CD4-positive, alpha-beta T cell treated with Interleukin-21 for 1 hour (primary cell): ENCODE measurements around the gene YARS1.
A peak's percentile ranks its signal among the peaks of the same experiment; 100 is the strongest.

Source experiments
- DNase-seq: peaks from one replicate; pipeline ENCODE4 v3.0.0-alpha.2; 2020

The YARS1 gene

DNA sequence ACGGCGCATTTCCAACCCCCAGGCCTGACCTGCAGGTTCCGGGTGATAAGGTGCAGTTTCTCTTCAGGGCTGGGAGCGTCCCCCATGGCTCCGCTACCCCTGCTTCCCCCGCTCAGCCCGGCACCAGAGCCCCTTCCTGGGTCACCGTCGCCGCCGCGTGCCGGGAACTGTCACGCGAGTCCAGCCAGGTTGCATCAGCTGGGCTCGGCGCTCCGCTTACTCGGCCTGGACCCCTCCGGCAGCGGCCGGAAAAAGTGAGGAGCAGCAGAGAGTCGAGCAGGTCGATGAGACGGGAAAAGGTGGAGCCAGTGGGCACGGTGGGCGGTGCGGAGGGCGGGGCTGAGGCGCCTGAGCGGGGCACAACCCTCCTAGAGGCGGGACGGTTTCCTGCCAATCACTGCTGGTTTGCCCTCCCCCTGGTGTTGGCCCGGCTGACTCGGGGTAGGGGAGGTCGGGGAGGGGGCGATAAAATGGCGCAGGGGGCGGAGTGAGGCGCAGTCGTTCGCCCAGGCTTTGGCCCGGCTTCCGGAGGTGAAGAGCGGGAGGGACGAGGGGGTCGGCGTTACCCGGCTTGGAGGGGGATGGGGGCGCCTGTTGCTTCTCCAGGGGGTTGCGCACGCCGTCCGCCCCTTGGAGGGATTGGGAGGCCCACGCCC lies at the start of gene YARS1, which contains the start of gene S100PBP:
Gene YARS1, minus strand, starts transcription at position 200 of the 656 bp plus-strand sequence. Its CDS starts 114 bp downstream, at position 86.
Gene S100PBP, plus strand, starts transcription at position 495 of the 656 bp plus-strand sequence. CDS start 8,447 bp downstream, outside the sequence.
- peak; percentile 99 for DNase-seq

GRCh38 chr1:32865639-32866405 lies 48.7 kb upstream of the YARS1 start:
- no peak for DNase-seq

DNA sequence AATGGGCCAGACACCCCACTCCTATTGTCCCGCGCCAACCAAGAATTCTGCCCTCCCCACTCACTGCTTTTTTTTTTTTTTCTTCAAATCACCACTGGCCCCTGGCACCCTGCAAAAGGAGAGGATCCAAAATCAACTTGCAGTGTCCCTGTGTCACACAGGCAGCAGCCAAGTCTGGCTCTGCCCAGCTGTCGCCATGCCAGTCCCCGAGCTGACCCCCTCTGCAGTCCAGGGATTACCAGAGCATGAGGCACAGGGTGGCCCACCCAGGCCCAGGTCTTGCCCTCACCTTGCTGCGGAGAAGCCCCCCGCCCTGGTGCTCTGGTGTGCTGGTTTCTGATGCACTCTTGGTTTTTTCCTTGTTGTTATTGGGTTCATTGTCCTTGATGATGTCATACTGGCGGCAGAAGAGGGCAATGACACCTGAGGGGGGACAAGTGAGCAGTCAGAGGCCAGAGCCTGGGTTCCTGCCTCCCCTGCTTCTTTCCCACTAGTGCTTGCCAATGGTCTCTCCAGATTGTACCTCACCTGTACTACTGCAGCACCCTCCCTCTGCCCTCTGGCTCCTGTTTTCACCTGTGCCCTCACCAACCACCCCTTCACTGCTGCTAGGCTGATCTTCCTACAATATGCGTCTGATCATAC lies 47.3 kb upstream of the YARS1 start:
- no peak for DNase-seq

GRCh38 chr1:32863881-32864245 lies 46.7 kb upstream of the YARS1 start:
- DNase-seq: no peak

DNA sequence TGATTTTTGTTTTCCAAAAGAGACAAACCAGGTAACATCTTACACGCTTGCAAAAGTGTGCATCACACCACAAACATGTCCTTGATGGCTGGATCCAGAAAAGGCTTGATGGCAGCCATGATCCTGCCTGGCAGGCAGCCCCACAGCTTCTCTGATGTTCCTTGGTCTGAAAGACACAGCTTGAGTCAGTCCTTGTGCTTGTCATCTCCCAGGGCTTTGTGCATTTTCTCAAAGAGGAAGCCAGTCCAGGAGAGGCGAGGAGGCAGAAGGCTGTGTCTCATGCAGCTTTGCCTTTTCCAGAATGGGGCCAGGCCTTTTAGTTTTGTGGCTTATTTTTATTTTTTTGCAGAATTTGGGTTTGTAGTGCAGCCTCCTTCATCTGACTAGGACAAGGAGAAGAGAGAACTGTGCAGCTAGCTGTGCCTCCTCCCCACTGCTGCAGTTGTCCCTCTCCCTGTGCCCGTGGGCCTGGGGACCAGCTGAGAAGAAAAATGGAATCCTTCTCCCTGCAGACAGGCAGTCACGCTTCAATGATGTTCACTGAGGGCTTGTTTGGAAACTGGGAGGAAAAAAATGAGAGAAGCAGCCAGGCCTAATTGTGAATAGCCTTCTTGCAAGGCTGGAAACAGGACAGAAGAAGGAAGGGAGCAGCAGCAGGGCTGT lies 46.2 kb upstream of the YARS1 start:
- DNase-seq: no peak

DNA sequence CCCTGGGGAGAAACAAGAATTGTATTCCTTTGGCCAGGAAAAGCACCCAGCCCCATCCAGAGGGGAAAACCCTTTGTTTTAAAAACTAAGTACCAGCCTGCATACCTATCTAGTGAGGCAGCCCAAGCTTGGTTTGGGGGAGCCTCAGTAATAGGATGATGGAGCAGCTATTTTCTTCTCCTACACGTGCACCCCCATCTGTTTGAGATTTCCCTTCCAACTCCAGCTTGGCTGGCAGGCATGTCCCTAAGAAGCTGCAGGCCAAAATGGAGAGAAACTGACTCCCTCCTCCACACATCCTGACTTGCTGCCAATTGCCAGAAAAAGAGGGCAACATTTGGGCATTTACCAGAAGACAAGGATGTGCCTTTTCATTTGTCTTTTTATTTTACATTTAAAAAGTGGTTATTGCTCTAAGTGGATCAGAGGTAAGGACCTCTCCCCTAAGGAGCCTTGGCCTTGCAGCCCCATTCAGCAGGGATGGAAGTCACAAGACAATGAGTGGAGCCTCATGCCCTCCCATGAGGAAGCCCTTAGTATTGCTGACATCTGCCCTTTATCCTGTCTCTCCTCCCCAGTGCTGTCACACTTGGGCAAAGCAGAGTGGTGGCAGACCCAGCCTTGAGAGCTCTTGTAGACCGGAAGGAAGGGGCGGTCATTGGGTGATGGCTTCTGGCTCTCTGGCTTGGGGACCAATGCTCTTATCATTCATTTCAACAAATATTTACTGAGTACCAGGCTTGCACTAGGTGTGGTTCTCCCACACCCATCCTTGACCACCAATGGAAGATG lies 44.9 kb upstream of the YARS1 start:
- no peak for DNase-seq

- no peak for DNase-seq
Measured at GRCh38 chr1:32860566-32860965, 43.4 kb upstream of the YARS1 start.

- no peak for DNase-seq
Measured at GRCh38 chr1:32859915-32860314, 42.8 kb upstream of the YARS1 start.

DNA sequence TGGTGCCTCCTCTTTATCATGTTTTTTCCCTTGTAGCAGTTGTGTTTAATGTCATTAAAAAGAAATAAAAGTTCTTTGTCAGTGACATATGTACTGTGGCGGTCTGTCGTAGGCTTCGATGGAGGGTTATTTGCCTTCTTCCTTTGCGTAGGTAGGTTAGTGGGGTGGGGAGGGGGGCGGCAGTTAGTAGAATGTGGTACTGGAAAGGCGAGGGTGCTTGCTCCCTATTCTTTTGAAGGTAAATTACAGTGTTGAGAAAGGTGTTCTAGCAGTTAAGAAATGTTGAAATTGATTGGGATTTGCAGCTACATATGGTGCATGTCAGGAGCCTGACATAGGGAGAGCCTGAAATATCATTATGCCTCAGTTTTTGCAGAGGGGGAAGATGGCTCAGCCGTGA lies 41.6 kb upstream of the YARS1 start:
- no peak for DNase-seq

DNA sequence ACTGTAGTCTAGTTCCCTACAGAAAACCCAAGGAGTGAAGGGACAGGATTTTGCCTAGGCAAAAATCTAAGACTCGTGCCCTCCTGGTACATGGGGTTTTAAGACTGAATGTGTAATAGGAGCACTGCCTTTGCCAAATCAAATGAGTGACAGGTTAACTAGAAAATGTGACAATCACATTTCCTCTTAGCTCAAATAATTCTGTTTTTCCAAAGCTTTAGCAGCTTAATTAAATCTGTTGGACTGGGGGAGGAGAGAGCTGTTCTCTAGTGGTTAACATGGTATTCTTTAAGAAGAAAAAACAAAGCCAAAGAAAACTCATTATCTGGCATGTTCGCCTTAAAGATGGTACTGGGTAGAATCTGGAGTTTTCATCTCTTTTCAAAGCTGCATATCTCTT lies 41.0 kb upstream of the YARS1 start:
- DNase-seq: no peak

GRCh38 chr1:32855861-32856617 lies 38.9 kb upstream of the YARS1 start:
- DNase-seq: no peak

- DNase-seq: no peak
Measured at GRCh38 chr1:32848354-32849063, 31.4 kb upstream of the YARS1 start.

GRCh38 chr1:32831878-32832277 lies 14.7 kb upstream of the YARS1 start:
- DNase-seq: no peak

DNA sequence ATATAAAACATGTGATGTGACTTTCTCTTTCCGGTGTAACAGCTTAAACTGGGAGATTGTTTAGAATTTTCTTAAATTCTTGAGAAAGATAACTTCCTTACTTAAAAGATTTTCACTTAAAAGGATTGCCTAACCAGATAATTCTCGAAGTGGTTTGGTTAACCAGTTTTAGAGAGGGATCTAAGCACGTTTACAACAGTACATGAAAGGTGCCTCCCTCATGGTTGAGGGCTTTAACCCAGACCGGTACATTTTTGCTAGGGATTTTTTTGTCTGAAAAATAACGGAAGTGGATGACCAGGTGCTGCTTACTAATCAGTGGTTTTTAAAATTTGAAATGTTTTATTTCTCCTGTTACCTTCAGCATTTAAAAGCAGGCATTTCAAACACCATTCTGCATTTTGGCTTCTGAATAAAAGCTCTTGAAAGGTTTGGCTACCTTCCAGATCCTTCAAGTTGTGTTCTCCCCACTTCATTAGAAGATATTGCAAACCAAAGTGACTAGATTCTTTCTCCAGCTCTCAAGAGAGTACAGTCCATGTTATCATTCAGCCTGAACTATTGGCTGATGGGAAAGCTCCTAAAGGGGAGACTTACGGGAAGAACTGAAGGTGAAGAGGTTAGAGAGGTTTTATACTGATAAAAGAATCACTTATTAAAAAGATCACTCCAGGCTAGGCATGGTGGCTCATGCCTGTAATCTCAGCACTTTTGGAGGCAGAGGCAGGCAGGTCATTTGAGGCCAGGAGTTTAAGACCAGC lies 13.1 kb upstream of the YARS1 start:
- no peak for DNase-seq

DNA sequence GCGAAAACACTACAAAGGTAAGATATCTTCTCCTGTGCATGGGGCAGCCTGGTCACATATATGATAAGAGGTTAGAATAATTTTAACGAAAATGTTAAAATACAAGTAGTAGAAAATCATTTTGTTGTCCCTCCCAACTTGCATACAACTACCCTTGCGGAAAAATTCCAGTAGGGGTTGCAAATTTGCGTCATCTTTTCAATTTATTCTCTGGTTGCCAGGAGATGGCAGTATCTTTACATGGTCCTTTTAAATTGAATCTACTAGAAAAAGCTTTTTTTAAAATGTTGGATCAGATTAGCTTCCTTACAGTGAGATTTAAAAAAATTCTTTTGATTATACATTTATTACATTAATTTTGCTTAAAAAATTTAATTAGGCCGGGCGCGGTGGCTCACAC lies 11.2 kb upstream of the YARS1 start:
- DNase-seq: no peak

DNA sequence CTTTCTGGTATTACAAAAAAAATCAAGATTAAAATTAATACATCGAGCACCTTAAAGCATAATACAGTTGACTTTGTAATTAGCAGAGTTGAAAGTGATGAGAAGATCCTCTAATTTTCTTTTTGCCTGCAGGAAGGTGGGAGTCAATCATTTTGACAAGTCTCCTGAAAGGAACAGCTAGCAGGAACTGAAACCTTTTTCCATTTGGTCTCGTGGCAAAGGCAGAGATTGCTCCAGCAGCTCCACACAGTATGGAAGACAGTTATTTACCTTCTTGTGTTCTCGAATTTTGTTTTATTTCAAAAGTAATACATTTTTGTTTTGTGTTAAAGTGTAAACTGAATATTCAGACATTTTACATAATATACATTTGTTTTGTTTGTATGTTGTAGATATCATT lies 8.0 kb upstream of the YARS1 start:
- DNase-seq: no peak

GRCh38 chr1:32818804-32819541 lies 1.8 kb upstream of the YARS1 start:
- DNase-seq: peak; percentile 42

DNA sequence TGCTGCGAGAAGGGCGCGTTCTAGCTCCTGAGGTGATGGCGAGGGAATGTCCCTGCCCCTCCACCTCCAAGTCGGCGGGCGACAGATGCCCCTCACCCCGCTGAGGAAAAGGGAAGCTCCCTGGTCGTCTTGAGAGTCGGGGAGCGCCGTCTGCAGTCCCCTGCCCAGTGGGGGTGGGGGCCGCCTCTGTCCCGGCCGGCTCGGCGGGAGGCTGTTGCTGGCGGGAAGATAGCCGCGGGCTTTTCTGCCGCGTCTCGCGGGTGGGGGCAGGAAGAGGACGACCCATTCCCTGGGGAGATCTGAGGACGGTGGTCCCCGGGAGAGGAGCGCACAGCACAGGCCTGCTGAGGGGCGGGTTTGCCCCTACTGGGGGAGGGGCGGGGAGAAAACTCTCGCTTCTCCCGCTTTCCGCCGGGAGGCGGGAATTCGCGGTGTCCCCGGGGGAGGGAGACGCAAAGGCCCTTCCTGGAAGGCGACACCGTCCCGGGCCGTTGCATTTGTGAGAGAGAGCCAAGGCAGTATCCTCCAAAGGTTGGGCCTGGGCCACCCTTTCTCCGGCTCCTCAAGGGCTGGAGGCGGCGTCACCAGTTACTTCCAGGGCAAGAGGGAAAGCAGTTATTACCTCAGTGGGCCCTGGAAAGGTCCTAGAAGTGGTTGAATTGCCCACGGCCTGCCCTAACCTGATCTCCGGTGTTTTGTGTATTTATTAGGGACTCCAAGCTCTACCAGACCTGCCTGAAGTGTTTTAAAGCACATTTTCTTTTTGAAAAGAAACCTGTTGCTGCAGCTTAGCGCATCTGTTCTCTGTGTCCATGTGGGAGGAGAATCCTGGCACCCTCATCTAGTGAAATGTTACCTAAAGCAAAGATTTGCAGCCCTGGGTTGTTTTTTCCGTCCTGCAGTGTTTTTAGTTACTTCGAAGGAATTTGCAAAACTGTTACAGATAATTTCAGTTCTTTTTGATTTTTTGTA lies 943 bp upstream of the YARS1 start:
- DNase-seq: peak; percentile 20
